Stimulated activated CD4-positive, alpha-beta T cell treated with anti-CD3 and anti-CD28 coated beads, Interleukin-12 subunit alpha, Interleukin-12 subunit beta, amount 100 ng/mL, for 4 hours (primary cell): ENCODE data around the gene VAV2.

Experiments used
- DNase-seq: peaks from one replicate; pipeline ENCODE4 v3.0.0-alpha.2; 2020

Gene VAV2

GRCh38 chr9:133810556-133811195 is 181.4 kb downstream of the VAV2 start:
- DNase-seq, result no peak

GRCh38 chr9:133809335-133809734 is 182.8 kb downstream of the VAV2 start:
- DNase-seq, result no peak

DNA sequence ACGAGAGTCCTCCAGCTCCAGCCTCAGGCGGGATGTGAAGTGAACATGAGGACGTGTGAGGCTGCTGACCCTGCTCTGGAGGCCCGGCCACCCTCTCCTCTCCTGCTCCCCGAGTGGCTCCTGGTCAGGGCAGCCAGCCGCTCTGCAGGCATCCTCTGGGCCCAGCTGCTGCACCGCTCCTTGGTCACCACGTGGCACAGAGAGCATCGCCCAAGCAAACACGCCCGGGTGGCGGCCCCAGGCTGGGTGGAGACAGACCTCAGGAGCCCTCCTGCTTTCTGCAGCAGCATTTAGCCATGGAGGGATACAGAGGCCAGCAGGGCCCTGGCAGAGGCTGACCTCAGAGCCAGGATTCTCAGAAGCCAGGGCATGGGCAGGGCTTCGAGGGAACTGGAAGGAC is 184.3 kb downstream of the VAV2 start:
- DNase-seq, result no peak

DNA sequence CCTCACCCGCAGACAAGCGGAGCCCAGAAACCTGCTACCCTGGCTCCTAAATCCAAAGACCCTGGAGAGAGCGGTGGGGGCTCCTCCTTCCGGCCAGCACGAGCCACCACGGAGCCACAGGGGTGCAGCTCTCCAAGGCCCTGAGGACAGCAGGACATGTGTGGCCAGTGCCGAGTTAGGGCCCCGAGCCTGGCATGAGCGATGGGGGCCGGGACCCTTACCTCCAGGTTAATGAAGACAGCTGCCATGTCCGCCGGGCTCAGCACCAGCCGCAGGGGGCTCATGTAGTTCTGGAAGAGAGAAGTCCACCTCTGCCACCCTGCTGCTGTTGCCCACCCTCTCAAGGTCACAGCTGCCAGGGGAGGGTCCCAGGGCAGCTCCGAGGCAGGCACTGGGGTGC is 185.1 kb downstream of the VAV2 start:
- DNase-seq, result no peak

DNA sequence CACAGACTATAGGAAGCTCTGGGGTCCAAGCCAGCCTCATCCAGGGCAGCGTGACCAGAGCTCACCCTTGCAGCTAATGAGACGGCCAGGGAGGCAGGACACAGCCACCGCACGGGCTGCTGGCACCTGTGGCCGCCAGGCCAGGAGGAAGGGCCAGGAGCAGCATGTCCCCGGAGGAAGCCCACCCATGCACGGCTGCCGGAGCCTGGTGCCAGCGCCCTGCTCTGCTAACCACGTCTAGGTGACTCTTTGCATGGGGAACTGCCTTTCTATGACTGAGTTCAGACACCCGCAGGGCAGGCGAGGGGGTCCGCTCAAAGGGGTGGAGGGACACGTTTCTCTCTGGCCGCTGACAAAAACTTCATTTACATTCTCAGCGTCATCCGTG is 185.5 kb downstream of the VAV2 start:
- no peak for DNase-seq

DNA sequence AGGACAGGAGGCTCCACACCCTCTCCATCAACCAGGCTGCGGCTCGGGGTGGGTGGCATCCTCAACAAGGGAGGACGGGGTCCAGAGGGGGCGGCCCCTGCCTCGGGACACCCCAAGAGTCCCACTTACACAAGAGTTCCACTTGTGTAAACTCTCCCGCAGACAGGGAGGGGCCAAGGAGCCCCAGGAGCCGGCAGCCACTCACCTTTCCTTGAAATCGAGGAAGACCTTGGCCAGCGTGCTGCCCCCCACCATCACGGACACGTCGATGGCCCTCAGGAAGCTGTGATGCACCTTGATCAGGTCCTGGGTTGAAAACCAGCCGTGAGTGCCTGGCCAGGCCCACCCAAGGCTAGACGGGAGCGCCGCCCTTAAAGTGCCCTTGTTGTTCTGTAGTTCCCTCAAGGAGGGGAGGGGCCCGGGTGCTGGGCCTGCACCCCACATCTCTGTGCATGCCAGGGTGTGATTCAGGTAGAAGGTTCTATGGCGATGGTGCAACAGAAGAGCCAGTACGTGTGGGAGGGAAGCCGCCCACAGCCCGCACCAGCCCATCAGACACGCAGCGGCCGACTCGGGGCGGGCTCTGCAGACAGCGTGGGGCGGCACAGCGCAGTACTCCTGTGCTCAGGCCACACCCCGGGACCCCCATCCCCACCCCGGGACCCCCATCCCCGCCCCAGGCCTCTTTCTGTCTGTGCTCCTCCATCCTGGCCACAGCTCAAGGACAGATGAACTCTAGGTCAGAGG is 186.1 kb downstream of the VAV2 start:
- DNase-seq, result no peak

- DNase-seq, result no peak
Measured at GRCh38 chr9:133804199-133804598, 187.9 kb downstream of the VAV2 start.

DNA sequence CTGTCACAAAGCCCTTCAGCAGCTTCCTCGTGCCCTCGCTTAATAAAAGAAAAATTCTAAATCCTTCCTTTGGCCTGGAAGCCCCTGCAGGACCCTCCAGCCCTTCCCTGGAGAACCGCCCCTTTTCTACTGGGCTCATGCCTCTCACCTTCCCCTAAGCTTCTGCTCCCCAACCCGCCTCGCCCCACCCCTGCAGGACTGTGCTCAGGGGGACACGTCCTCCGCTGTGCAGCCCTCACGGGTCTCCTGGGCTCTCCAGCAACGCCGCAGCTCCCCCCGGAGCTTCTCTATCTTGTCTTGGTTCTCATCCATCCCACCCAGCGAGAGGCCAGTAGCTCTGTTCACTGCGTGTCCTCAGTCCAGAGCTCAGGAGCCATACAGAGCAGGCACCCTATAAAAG is 188.4 kb downstream of the VAV2 start:
- DNase-seq, result no peak

DNA sequence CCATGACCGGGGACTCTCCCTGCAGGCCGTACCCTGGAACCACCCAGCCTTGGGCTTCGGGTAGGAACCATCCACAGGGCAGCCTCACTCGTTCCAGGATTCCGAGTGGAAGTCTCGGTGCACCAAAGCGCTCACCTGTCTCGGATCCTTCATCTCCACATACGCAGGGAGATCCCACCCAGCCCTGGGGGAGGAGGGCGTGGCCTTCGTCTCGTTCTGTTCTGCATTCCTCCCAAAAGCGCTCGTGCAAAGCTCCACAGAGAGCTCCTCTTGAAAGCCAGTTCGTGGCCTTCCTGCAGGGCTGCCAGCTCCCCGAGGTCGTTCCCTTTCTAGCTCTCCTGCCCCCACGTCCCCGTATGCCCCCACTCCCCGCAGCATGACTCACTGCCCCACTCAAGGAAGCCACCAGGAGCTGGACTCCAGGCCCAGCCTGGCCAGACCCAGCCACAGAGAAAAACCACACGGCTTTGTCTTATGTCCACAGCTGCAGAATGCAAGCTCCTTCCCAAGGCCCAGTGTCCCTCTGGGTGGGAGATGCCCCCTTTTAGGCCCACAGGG is 189.0 kb downstream of the VAV2 start:
- no peak for DNase-seq

GRCh38 chr9:133801739-133802138 is 190.4 kb downstream of the VAV2 start:
- no peak for DNase-seq

DNA sequence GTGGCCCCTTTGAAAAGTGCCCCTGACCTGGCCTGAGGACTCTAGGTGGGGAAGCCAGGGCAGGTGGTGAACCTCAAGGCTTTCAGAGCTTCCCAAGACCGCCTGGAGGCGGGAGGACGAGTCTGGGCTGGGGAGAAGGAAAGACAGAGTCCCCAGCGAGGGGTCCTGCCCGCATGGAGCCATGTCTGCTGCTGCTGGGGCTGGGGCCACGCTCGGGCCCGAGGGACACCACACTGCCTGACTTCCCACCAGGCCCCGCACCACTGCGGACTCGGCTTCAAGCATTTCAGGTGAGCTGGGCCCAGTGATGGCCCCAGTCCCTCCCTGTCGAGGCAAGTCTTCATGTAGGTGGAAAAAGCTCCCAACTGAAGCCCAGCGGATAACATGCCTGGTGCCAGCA is 191.9 kb downstream of the VAV2 start:
- no peak for DNase-seq

DNA sequence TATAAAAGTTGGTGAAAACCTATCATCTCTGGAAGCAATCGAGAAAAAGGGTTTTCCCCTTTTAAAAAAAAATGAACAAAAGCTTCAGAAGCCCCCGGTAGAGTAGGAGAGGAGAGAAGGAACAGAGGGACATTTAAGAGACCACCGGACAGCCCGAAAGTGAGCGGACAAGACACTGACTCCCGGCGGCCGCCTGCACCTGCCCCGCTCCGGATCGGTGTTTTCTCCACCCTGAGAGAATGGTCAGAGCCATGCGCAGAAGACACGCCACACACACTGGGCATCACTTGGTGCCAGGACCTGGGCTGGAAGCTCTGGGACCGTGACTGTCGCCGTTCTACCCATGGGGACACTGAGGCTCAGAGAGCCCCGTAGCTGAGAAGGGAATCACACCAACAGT is 192.4 kb downstream of the VAV2 start:
- DNase-seq, result no peak

DNA sequence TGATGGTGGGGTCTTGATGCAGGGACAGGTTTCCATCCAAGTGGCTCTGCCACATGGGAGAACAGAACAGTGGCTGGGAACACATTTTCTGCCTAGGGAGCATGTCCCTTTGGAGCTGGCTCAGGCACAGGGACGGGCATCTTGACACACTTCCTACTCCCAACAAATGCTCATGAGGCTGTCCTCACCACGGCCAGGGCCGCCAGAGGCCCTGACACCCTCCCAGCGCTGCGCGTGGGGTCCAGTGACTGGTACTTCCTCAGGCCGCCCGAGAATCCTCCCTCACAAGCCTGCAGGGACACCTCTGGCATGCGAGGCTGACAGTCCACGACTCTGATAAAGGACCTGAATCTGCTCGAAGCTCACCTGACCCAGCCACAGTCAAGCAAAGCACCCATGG is 193.0 kb downstream of the VAV2 start:
- DNase-seq, result no peak

GRCh38 chr9:133798160-133798559 is 194.0 kb downstream of the VAV2 start:
- DNase-seq, result no peak

- DNase-seq, result no peak
Measured at GRCh38 chr9:133797406-133798105, 194.6 kb downstream of the VAV2 start.

DNA sequence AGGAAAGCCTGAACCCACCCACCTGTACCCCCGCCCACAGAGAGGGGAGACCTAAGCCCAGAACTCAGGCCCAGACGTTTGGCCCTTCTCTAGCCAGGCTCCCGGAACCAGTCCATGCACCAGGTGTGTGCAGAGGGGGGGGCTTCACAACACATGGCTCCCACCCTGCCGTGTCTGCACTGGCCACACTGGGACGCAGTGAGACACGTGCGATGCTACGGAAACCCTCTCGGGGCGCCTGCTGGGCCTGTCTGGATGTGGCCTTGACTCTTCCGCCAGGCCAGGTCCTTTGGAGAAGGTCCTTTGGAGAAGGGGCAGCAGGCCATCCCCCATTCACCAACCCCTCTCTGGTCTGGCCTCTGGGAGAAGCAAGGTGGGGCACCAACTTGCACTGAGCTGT is 195.6 kb downstream of the VAV2 start:
- no peak for DNase-seq

GRCh38 chr9:133795049-133795448 is 197.1 kb downstream of the VAV2 start:
- no peak for DNase-seq

- no peak for DNase-seq
Measured at GRCh38 chr9:133794016-133794760, 197.9 kb downstream of the VAV2 start.

GRCh38 chr9:133793471-133793870 is 198.7 kb downstream of the VAV2 start:
- DNase-seq, result no peak

DNA sequence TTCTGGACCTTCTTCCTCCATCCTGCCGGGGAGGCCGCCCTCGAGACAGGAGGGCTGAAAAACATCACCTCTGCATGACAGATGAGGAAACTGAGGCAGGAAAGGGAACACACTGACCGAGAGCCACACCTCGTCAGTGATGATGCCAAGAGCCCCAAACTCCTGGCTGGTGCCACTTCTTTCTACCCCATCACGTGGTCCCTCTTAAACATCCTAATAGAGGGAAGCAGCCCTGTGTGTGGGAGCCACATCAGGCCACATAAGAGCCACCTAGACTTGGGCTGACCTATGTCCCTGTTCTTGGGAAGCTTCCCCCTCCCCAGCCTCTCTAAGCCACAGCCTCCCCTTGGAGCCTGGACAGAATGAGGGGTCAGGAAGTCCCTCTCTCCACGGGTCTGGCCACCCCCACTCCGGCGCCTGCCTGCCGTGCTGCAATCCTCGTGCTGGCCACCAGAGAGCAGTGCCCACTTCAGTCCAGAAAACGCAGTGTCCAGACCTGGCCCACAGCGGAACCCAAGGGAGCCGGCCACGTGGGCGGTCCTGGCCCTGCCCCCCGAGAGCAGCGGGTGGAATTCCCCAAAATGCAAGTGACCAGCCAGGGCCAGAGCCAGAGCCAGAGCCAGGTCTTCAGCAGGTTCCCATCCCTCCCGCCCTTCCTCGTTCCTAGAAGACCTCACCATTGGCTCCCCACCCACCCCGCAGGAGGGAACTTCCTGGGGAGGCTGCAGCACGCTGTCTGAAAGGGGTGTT is 199.2 kb downstream of the VAV2 start:
- peak; percentile 52 for DNase-seq

DNA sequence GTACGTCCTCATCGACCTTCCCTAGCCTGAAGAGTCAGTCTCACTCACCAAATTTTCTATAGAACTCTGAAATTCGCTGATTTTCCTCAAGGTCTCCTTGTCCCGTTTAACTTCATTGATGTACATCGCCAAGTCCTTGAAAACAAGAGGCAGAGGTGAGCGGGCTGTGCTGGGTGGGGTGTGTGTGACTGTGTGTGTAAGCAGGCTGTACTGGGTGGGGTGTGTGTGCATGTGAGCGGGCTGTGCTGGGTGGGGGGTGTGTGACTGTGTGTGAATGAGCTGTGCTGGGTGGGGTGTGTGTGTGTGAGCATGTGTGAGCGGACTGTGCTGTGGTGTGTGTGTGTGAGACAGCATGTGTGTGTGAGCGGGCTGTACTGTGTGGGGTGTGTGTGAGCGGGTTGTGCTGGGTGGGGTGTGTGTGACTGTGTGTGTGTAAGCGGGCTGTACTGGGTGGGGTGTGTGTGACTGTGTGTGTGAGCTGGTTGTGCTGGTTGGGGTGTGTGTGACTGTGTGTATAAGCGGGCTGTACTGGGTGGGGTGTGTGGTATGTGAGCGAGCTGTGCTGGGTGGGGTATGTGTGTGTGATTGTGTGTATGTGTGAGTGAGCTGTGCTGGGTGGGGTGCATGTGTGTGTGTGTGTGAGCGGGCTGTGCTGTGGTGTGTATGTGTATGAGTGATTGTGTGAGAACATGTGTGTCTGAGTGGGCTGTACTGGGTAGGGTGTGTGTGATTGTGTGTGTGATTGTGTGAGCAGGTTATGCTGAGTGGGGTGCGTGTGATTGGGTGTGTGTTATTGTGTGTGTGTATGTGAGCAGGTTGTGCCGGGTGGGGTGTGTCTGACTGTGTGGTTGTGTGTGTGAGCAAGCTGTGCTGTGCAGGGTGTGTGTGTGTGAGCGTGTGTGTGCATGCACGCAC is 200.1 kb downstream of the VAV2 start:
- no peak for DNase-seq
